Stimulated activated CD4-positive, alpha-beta T cell treated with anti-CD3 and anti-CD28 coated beads, Interleukin-4, amount 100 ng/mL, for 4 hours (primary cell): ENCODE results near the gene SHISA9.

ENCODE experiments used
- DNase-seq, 2 experiments: peaks; one replicate each; pipeline ENCODE4 v3.0.0-alpha.2; 2020

SHISA9 gene

GRCh38 chr16:12959072-12959471 is 57.7 kb downstream of the SHISA9 start:
- no peak for DNase-seq

- no peak for DNase-seq
These were observed 60.2 kb downstream of the SHISA9 start for GRCh38 chr16:12961626-12962025.

GRCh38 chr16:12964461-12964860 is 63.1 kb downstream of the SHISA9 start:
- DNase-seq, result no peak

GRCh38 chr16:12965274-12965804 is 63.9 kb downstream of the SHISA9 start:
- DNase-seq, result no peak

GRCh38 chr16:12971241-12971640 is 69.8 kb downstream of the SHISA9 start:
- no peak for DNase-seq

- DNase-seq, result no peak
These were observed 70.8 kb downstream of the SHISA9 start for GRCh38 chr16:12972246-12972645.

- no peak for DNase-seq
These were observed 74.4 kb downstream of the SHISA9 start for GRCh38 chr16:12975766-12976165.

GRCh38 chr16:12976496-12976895 is 75.1 kb downstream of the SHISA9 start:
- DNase-seq, result no peak

GRCh38 chr16:12976936-12977335 is 75.5 kb downstream of the SHISA9 start:
- no peak for DNase-seq

- DNase-seq, result no peak
These were observed 84.1 kb downstream of the SHISA9 start for GRCh38 chr16:12985516-12985915.

GRCh38 chr16:12988071-12988470 is 86.7 kb downstream of the SHISA9 start:
- DNase-seq, result no peak

- no peak for DNase-seq
These were observed 90.7 kb downstream of the SHISA9 start for GRCh38 chr16:12992066-12992465.

GRCh38 chr16:12994402-12994801 is 93.0 kb downstream of the SHISA9 start:
- no peak for DNase-seq

- no peak for DNase-seq
These were observed 94.4 kb downstream of the SHISA9 start for GRCh38 chr16:12995721-12996372.

- no peak for DNase-seq
These were observed 97.1 kb downstream of the SHISA9 start for GRCh38 chr16:12998361-12999085.

- DNase-seq, result no peak
These were observed 98.0 kb downstream of the SHISA9 start for GRCh38 chr16:12999368-12999767.

- no peak for DNase-seq
These were observed 104.4 kb downstream of the SHISA9 start for GRCh38 chr16:13005721-13006247.

- no peak for DNase-seq
These were observed 111.2 kb downstream of the SHISA9 start for GRCh38 chr16:13012601-13013000.

- no peak for DNase-seq
These were observed 111.6 kb downstream of the SHISA9 start for GRCh38 chr16:13013043-13013442.

- DNase-seq, result no peak
These were observed 113.1 kb downstream of the SHISA9 start for GRCh38 chr16:13014476-13014875.

- no peak for DNase-seq
These were observed 116.6 kb downstream of the SHISA9 start for GRCh38 chr16:13018026-13018425.

- DNase-seq, result no peak
These were observed 120.6 kb downstream of the SHISA9 start for GRCh38 chr16:13021996-13022395.

GRCh38 chr16:13029786-13030185 is 128.4 kb downstream of the SHISA9 start:
- no peak for DNase-seq

GRCh38 chr16:13030769-13031168 is 129.4 kb downstream of the SHISA9 start:
- DNase-seq, result no peak
